IPS DF 4.7 (cell line): Measurements from ENCODE around the gene UBE2Q2.
"Not testable (repeated sequence)": the region's sequence is repeated elsewhere in the genome, so short reads cannot be mapped to it uniquely, and the experiment has no call there.

Source experiments
- DNase-seq: peaks from one replicate; pipeline ENCODE4 v3.0.0-alpha.2; 2013; ENCODE audit warnings: low spot score; ENCODE audit errors: extremely low read depth

The UBE2Q2 gene

GRCh38 chr15:75864213-75865059, 21.2 kb downstream of the UBE2Q2 start:
- no peak for DNase-seq

DNA sequence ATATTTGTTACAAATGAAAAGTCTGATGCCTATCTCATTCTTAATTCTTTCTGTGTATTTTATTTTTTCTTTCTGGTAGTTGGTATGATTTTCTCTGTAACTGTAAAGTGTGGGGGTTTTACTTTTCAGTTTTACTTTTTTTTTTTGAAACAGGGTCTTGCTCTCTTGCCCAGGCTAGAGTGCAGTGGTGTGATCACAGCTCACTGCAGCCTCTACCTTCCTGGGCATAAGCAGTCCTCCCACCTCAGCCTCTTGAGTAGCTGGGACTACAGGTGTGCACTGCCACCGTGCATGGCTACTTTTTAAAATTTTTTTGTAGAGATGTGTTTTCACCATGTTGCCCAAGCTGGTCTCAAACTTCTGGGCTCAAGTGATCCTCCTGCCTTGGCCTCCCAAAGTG, 22.8 kb downstream of the UBE2Q2 start:
- DNase-seq = not testable (repeated sequence)

- DNase-seq = no peak
Observed at GRCh38 chr15:75866916-75867315, 23.7 kb downstream of the UBE2Q2 start.

DNA sequence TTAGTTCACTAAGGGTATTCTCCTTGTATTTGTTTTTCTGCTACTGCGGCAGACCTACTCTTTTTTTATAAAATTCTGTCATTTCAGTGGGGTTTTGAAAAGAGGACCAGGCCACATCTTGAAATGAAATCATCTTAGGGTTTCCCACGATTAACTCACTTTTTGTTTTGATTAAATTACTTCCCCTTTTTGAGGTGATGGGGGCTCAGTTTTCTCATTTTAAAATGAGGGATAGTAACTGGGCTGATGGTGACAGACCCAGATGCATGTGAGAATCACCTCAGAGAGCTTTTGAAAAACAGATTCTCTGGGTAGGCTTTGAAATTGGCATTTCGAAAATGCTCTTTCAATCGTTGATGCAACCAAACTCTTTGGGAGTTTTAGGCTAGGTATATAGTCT, 24.2 kb downstream of the UBE2Q2 start:
- DNase-seq = no peak

DNA sequence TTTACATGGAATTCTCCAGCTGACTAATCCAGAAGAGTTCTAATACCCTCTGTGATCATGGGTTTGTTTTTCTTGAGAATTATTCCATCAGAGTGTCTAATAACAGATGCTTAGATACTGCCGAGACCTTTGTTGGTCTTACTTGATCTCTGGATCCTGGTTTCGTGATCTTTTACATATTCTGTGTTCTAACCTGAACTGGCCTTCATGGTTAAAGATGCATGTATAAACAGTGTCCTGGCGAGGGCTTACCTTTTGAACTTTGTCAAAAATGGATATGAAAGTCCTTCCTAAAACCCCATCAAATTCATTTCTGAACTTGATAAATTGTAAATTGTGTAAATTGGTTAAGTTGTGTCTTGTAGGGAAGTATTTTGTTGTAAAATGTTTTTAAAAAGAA, 24.8 kb downstream of the UBE2Q2 start:
- no peak for DNase-seq

GRCh38 chr15:75869446-75869845, 26.2 kb downstream of the UBE2Q2 start:
- no peak for DNase-seq

GRCh38 chr15:75871589-75871988, 28.3 kb downstream of the UBE2Q2 start:
- not testable (repeated sequence) for DNase-seq

GRCh38 chr15:75872403-75872990, 29.2 kb downstream of the UBE2Q2 start:
- DNase-seq = no peak

- DNase-seq = no peak
Observed at GRCh38 chr15:75884041-75884440, 40.8 kb downstream of the UBE2Q2 start.

- no peak for DNase-seq
Observed at GRCh38 chr15:75887178-75887577, 43.9 kb downstream of the UBE2Q2 start.

- DNase-seq = no peak
Observed at GRCh38 chr15:75891895-75892294, 48.6 kb downstream of the UBE2Q2 start.

DNA sequence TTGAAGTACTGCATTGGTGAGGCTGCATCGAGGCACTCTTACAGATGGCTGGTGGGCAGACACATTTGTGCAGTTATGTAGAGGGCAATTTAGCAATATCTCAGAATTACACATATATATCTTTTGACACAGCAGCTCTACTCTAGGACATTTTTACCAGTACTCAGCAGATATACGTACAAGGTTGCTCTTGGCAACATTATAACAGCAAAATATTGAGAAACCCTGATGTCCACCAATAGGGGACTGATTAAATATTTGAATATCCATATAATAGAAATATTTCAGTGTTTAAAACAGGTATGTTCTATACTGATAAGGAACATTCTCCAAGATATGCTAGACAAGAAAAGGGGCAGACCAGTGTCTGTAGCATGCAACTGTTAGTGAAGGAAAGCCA, 52.5 kb downstream of the UBE2Q2 start:
- DNase-seq = no peak

DNA sequence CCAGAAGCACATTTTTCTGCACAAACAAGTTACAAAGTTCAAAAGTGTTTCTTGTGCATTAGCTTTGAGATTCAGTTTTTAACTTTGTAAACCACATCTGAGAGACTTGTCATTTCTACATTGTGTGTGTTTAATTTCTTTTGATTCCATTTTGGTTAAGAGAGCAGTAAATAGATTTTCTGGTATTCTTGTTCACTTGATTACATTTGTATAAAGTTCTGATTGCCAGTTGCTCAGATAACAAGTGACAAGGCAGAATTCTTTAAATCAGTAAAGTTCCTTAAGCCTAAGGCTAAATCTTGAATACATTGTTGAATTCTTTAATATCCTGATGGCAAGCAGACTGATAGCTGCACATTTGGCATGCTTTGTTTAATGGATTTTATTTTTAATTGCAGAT, 57.3 kb downstream of the UBE2Q2 start:
- DNase-seq = no peak

GRCh38 chr15:75902129-75902557, 58.9 kb downstream of the UBE2Q2 start:
- DNase-seq = no peak

GRCh38 chr15:75903331-75904239, 60.3 kb downstream of the UBE2Q2 start, which contains the start of gene FBXO22:
TSS of gene FBXO22 (plus strand) at chr15:75903878. CDS start at chr15:75903964, 86 bp downstream.
- DNase-seq = no peak

- DNase-seq = no peak
Observed at GRCh38 chr15:75905231-75905630, 62.0 kb downstream of the UBE2Q2 start.

- DNase-seq = not testable (repeated sequence)
Observed at GRCh38 chr15:75910355-75910754, 67.1 kb downstream of the UBE2Q2 start.

DNA sequence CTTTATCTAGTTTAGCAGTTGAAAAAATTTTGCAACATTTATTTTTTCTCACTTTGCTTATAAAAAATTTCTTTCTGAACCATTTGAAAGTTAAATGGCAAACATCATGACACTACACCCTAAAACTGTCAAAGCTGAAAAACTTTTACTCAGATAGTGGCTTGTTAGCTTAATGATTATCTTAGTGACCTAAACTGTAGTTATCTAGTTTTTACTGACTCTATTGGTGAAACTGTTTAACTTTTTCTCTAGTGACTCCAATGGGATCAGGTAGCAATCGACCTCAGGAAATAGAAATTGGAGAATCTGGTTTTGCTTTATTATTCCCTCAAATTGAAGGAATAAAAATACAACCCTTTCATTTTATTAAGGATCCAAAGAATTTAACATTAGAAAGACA, 73.7 kb downstream of the UBE2Q2 start:
- DNase-seq = no peak

GRCh38 chr15:75918135-75918534, 74.9 kb downstream of the UBE2Q2 start:
- no peak for DNase-seq

- no peak for DNase-seq
Observed at GRCh38 chr15:75920079-75920478, 76.8 kb downstream of the UBE2Q2 start.
